SU-DHL-6 (cell line): ENCODE results near the gene UQCRHL.

ENCODE experiments used
- H2AFZ ChIP-seq: fragments of 200-600 bp; sonication (generic); 2 replicates; pipeline ENCODE4 v1.6.1; 2014; ENCODE audit warnings: low read depth, mild to moderate bottlenecking, moderate library complexity, mixed read lengths, antibody characterized with exemption, low read length; ENCODE audit not compliant: severe bottlenecking
- H3F3A ChIP-seq: fragments of 200-600 bp; shearing (Covaris generic); 2 replicates; pipeline ENCODE4 v1.6.0; 2016; ENCODE audit warnings: antibody characterized with exemption, mild to moderate bottlenecking; ENCODE audit not compliant: insufficient read depth
- H3K27ac ChIP-seq: fragments of 200-600 bp; sonication (generic); 2 replicates; pipeline ENCODE4 v1.5.1; 2016; ENCODE audit warnings: low read depth, mild to moderate bottlenecking, low read length, moderate library complexity, mixed read lengths
- H3K27me3 ChIP-seq: fragments of 200-600 bp; sonication (generic), shearing (Covaris generic); 2 replicates; pipeline ENCODE4 v1.6.0; 2014; ENCODE audit warnings: mild to moderate bottlenecking, low read length
- H3K36me3 ChIP-seq: fragments of 200-600 bp; sonication (generic); 2 replicates; pipeline ENCODE4 v1.6.1; 2014; ENCODE audit warnings: mild to moderate bottlenecking, low read length, mixed read lengths
- H3K4me2 ChIP-seq: fragments of 300-600, 200-600 bp; shearing (Covaris generic), sonication (generic); 2 replicates; pipeline ENCODE4 v1.6.0; 2014; ENCODE audit warnings: low read length, low read depth, mild to moderate bottlenecking; ENCODE audit not compliant: poor library complexity, severe bottlenecking
- H3K4me3 ChIP-seq: fragments of 200-600 bp; sonication (generic); 2 replicates; pipeline ENCODE4 v1.5.1; 2014; ENCODE audit warnings: antibody characterized with exemption, low read length, mild to moderate bottlenecking, mixed read lengths; ENCODE audit not compliant: insufficient read depth, poor library complexity, severe bottlenecking
- H3K79me2 ChIP-seq: fragments of 200-600 bp; sonication (generic); 2 replicates; pipeline ENCODE4 v1.6.1; 2014; ENCODE audit warnings: mild to moderate bottlenecking, low read length, moderate library complexity; ENCODE audit not compliant: insufficient read depth
- H3K9ac ChIP-seq: fragments of 200-600 bp; sonication (generic); 2 replicates; pipeline ENCODE4 v1.7.0; 2014; ENCODE audit warnings: mild to moderate bottlenecking, low read length
- H3K9me2 ChIP-seq: fragments of 200-600 bp; sonication (generic); replicated peaks from 2 replicates; pipeline ENCODE4 v1.6.1; 2014; ENCODE audit warnings: low read length; ENCODE audit not compliant: insufficient read depth
- H3K9me3 ChIP-seq: fragments of 200-600 bp; sonication (generic); 2 replicates; pipeline ENCODE4 v1.6.1; 2014; ENCODE audit warnings: low read length, mixed read lengths; ENCODE audit not compliant: insufficient read depth
- H4K20me1 ChIP-seq: fragments of 200-600 bp; sonication (generic); 2 replicates; pipeline ENCODE4 v1.6.1; 2014; ENCODE audit warnings: low read depth, mild to moderate bottlenecking, antibody characterized with exemption, low read length, moderate library complexity, mixed read lengths
- CTCF ChIP-seq: fragments of 200-600 bp; sonication (generic); IDR thresholded peaks from one replicate; pipeline ENCODE4 v1.5.1; 2017; ENCODE audit warnings: antibody characterized with exemption, mild to moderate bottlenecking, low read length, moderate library complexity; ENCODE audit not compliant: insufficient read depth, poor library complexity, severe bottlenecking
- EZH2phosphoT487 ChIP-seq: fragments of 200-600 bp; sonication (generic), shearing (Covaris generic); conservative IDR thresholded peaks from 2 replicates; pipeline ENCODE4 v1.6.1; 2018; ENCODE audit warnings: mild to moderate bottlenecking, antibody characterized with exemption, low read length, moderate library complexity, mixed read lengths

Gene UQCRHL

GRCh38 chr1:15771836-15772515, 35.5 kb downstream of the UQCRHL start:
- no peaks in the 10 kb centered on the region for H3K36me3 ChIP-seq
- H3K27me3 ChIP-seq = no peaks in the 10 kb centered on the region
- H3K27ac ChIP-seq = no peak overlapping the region
- H4K20me1 ChIP-seq = no peaks in the 10 kb centered on the region
- H3K4me2 ChIP-seq = no peak overlapping the region
- H3K9me2 ChIP-seq = no peaks in the 10 kb centered on the region
- H3F3A ChIP-seq = no peaks in the 10 kb centered on the region
- no peaks in the 10 kb centered on the region for H3K9me3 ChIP-seq
- H3K9ac ChIP-seq = no peak overlapping the region
- TF ChIP-seq EZH2phosphoT487 (no peak), CTCF (no peak)
- H3K4me3 ChIP-seq = no peak overlapping the region
- H3K79me2 ChIP-seq = no peaks in the 10 kb centered on the region
- H2AFZ ChIP-seq = no peak overlapping the region

GRCh38 chr1:15770313-15770962, 37.0 kb downstream of the UQCRHL start:
- H3K27me3 ChIP-seq = no peaks in the 10 kb centered on the region
- H3F3A ChIP-seq = no peaks in the 10 kb centered on the region
- H3K36me3 ChIP-seq = no peaks in the 10 kb centered on the region
- no peaks in the 10 kb centered on the region for H3K9me3 ChIP-seq
- no peaks in the 10 kb centered on the region for H3K79me2 ChIP-seq
- TF ChIP-seq CTCF (no peak), EZH2phosphoT487 (no peak)
- H3K27ac ChIP-seq = no peak overlapping the region
- H3K4me3 ChIP-seq = no peak overlapping the region
- no peaks in the 10 kb centered on the region for H4K20me1 ChIP-seq
- H2AFZ ChIP-seq = no peak overlapping the region
- no peak overlapping the region for H3K9ac ChIP-seq
- no peak overlapping the region for H3K4me2 ChIP-seq
- no peaks in the 10 kb centered on the region for H3K9me2 ChIP-seq

GRCh38 chr1:15768388-15768787, 39.1 kb downstream of the UQCRHL start:
- Histone ChIP-seq H3K9ac (no peak overlapping the region), H3K36me3 (no peaks in the 10 kb centered on the region), H3K27ac (no peak overlapping the region), H3K9me2 (no peaks in the 10 kb centered on the region), H4K20me1 (no peaks in the 10 kb centered on the region), H3K9me3 (no peaks in the 10 kb centered on the region), H2AFZ (no peak overlapping the region), H3K4me3 (no peak overlapping the region), H3K79me2 (no peaks in the 10 kb centered on the region), H3F3A (no peaks in the 10 kb centered on the region), H3K27me3 (no peaks in the 10 kb centered on the region), H3K4me2 (no peak overlapping the region)
- TF ChIP-seq EZH2phosphoT487 = no peak
- TF ChIP-seq CTCF = no peak
